Medulla oblongata (tissue), 1 donor: Measurements from ENCODE around the gene STEAP1.
"Not testable (repeated sequence)": the region's sequence is repeated elsewhere in the genome, so short reads cannot be mapped to it uniquely, and the experiment has no call there.

ENCODE experiments used
- DNase-seq: peaks from one replicate; pipeline ENCODE4 v3.0.0-alpha.2; 2015; ENCODE audit errors: extremely low spot score

Gene STEAP1

GRCh38 chr7:90153943-90154771 is at the start of gene STEAP1:
TSS of gene STEAP1 (plus strand) at chr7:90154469. CDS start at chr7:90159789, 5,320 bp downstream.
- DNase-seq: peak; percentile 89

- DNase-seq: not testable (repeated sequence)
Measured at GRCh38 chr7:90114972-90115371, 39.3 kb upstream of the STEAP1 start.

GRCh38 chr7:90118551-90119177 is 35.6 kb upstream of the STEAP1 start:
- DNase-seq: not testable (repeated sequence)

GRCh38 chr7:90119178-90119971 is 34.9 kb upstream of the STEAP1 start:
- peak; percentile 33 for DNase-seq

DNA sequence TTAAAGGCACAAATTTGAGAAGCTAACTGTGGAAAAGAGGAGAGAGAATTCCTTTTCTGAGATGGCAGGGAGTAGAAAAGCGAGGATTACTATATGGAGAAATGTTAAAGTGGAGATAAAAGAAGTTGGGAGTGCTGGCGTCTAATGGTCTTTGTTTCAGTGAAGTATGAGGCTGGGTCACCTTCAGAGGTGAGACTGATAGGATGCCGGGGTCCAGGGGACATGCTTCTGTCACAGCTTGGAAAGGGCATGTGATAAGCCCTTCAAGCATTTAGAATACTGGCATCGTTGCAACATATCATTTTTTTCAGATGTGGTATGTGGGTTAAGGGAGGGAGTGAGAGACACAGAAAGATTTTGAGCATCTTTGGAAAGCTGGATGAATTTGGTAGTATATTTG is 34.1 kb upstream of the STEAP1 start:
- not testable (repeated sequence) for DNase-seq

DNA sequence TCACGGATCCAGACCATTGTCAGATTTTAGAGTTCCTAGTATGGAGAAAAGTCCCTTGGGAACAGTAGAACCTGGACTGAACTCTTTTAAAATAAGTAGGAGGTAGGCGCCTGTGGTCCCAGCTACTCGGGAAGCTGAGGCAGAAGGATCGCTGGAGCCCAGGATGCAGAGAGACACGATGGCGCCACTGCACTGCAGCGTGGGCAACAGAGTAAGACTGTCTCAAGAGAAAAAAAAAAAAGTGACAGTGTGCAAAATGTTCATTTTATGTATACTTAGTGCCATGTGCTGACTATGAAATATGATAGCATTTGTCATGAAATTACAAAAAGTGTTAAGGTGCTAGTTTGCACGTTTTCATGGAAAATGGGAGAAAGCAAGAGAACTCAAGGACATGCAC is 22.5 kb upstream of the STEAP1 start:
- DNase-seq: not testable (repeated sequence)

DNA sequence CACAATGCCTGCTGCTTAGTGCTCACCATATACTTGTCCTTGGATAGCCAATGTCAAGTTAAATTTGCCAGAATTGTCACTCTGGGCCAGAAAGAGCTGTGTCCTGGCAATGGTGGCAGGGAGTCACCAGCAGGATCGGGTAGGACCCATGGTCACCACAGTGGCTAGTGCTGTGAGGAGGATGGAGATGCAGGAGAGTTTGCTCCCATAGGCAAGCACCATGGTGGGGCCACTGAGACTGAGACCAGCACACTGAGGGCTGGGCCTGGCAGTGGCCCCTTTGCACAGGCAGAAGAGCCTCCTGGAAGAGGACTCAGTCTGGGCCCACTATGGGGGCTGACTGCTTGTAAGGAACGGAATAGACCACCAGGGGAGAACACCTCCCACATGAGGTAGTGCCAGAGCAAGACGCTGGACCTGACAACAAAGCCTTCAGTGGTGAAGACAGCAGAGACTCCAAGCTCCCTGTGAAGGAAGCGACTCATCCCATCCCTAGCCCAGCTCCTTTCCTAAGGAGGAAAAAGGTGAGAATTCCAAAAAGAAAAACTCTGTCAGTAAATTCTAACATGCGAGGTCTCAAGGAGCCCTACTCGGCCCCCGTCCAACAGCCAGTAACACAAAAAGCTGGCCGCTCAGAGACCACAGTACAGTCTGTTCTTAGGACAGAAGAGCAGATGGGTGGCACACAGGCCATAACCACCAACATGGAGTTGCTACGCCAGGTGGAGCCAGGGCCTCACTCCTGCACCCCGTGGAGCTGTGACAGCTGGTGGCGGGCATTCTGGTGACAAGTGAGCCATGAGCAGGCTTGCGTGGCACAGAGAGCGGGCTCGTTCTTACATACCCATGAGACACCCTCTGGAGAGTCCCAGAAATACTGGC is 6.9 kb upstream of the STEAP1 start:
- DNase-seq: not testable (repeated sequence)

GRCh38 chr7:90149428-90149827 is 4.8 kb upstream of the STEAP1 start:
- DNase-seq: not testable (repeated sequence)

- DNase-seq: not testable (repeated sequence)
Measured at GRCh38 chr7:90151884-90152283, 2.4 kb upstream of the STEAP1 start.

GRCh38 chr7:90152642-90153253 is 1.5 kb upstream of the STEAP1 start:
- peak; percentile 51 for DNase-seq

DNA sequence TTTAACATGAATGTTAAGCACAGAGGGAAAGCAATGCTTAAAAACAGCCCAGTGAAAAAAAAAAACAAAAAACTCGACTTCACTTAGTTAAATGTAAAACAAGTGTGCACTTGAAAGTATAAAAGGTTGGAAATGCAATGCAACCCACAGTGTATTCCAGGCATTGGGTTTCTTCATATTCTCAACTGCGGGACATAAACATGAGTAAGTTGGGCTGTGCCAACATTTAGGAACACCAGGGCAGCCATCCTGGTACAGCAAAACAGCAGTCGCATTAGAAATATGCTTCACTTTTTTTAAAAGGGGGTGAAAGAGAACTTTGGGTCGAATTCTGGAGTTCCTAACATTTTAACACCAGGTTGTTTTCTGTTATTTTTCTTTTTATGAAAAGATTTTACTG is 937 bp downstream of the STEAP1 start:
- no peak for DNase-seq

DNA sequence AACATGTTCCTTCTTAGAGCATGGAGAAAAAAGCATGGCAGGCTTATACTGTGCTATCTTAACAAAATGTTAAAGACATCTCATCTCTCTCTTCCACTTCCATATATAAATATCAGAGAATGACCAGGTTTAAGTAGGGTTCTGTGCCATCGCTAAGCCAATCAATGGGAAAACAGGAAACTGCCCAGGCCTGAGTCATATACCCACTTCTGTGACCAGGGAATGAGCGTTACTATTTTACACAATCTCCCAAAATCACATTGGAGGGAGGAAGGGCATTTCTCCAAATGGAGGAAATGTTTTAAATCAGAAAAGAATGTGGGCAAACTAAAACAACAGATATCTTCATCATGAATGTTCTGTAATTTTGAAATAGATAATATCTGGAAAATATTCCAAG is 3.1 kb downstream of the STEAP1 start:
- not testable (repeated sequence) for DNase-seq

DNA sequence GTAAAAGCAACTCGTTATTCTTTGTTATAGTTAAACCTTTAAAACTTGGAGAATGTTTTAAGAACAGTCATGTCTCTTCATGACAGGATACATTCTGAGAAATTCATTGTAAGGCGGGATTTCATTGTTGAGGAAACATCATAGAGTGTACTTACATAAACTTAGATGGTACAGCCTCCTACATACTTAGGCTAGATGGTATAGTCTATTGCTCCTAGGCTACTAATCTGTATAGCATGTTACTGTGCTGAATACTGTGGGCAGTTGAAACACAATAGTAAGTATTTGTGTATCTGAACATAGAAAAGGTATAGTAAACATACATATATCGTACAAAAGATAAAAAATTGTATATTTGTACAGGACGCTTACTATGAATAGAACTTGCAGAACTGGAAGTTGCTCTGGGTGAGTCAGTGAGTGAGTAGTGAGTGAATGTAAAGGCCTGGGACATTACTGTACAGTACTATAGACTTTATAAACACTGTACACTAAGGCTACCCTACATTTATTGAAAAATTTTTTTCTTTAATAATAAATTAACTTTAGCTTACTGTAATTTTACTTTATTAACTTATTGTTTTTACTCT is 3.6 kb downstream of the STEAP1 start:
- DNase-seq: not testable (repeated sequence)

GRCh38 chr7:90163534-90163933 is 9.3 kb downstream of the STEAP1 start:
- DNase-seq: no peak

DNA sequence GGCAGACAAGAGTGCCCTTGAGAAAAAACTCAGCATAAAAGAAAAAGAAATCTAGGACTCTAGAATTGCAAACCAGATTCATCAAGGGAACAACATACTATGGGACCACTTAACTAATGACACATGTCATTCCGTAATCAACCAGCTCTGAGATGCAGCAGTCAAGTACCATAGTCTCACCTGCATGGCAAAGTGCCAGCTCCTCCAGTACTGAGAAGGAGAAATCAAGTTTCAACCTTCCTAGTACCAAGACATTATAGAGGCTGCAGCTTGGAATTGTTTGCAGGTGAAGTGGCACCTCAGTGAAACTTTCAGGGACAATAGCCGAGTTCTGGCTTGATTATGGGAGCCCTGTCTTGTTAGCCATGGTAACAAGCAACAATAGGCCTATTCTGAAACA is 11.5 kb downstream of the STEAP1 start:
- no peak for DNase-seq

GRCh38 chr7:90166153-90166552 is 11.9 kb downstream of the STEAP1 start:
- no peak for DNase-seq

DNA sequence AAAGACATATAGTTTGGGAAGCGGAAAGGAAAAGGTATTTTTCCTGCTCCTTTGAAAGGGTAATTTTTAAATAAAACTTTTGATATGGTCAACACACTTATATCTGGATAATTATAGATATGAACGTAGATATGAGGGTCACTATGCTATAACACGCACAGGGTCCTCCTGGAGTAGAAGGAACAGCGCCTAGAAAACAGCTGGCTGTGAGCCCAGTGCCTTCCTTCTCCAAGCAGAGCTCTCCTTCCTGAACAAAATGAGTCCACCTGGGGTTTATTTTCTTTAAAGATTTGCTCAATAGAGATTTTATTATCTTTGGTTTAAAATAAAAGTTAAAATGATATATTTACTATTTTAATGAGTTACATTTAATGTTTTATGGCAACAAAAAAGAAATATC is 13.1 kb downstream of the STEAP1 start:
- DNase-seq: no peak

GRCh38 chr7:90169891-90170290 is 15.6 kb downstream of the STEAP1 start:
- no peak for DNase-seq

DNA sequence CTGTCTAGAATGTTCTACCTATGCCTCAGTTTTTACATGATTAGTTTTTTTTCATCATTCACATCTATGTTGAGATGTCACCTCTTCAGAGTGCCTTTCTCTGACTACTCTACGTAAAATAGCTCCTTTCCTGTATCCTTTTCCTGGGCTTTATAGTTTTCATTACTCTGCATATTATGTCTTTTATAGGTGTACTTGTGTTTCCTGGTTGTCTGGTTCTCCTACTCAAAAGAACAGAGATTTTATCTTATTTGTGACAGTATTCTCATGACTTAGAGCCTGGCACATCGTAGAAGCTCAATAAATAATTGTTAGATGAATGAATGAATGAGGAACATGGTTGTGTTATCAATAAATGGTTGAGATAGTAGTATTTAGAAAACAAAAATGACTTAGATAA is 17.9 kb downstream of the STEAP1 start:
- DNase-seq: no peak

GRCh38 chr7:90172624-90173023 is 18.4 kb downstream of the STEAP1 start:
- no peak for DNase-seq
